Fibroblast of skin of right biceps (primary cell): Measurements from ENCODE around the gene MYO1H.
A peak's percentile ranks its signal among the peaks of the same experiment; 100 is the strongest.
"Not testable (repeated sequence)": the region's sequence is repeated elsewhere in the genome, so short reads cannot be mapped to it uniquely, and the experiment has no call there.

Experiments
- DNase-seq: peaks from one replicate; pipeline ENCODE4 v3.0.0-alpha.2; 2013

The MYO1H gene

GRCh38 chr12:109451400-109451799 is 103.7 kb downstream of the MYO1H start:
- DNase-seq, result no peak

- DNase-seq, result no peak
Observed at GRCh38 chr12:109452489-109452888, 104.8 kb downstream of the MYO1H start.

- peak; percentile 28 for DNase-seq
Observed at GRCh38 chr12:109455706-109456105, 108.0 kb downstream of the MYO1H start.

- DNase-seq, result peak; percentile 66
Observed at GRCh38 chr12:109458086-109458485, 110.4 kb downstream of the MYO1H start.

GRCh38 chr12:109458771-109459208 is 111.1 kb downstream of the MYO1H start:
- peak; percentile 49 for DNase-seq

- no peak for DNase-seq
Observed at GRCh38 chr12:109459247-109459646, 111.5 kb downstream of the MYO1H start.

GRCh38 chr12:109460538-109460937 is 112.8 kb downstream of the MYO1H start:
- DNase-seq, result no peak

GRCh38 chr12:109461049-109461845 is 113.5 kb downstream of the MYO1H start:
- peak; percentile 26 for DNase-seq

- peak; percentile 99 for DNase-seq
Observed at GRCh38 chr12:109461846-109462756, 114.4 kb downstream of the MYO1H start.

- DNase-seq, result peak; percentile 99
Observed at GRCh38 chr12:109462868-109463692, 115.4 kb downstream of the MYO1H start.

- DNase-seq, result peak; percentile 49
Observed at GRCh38 chr12:109463756-109464155, 116.1 kb downstream of the MYO1H start.

- DNase-seq, result peak; percentile 33
Observed at GRCh38 chr12:109464642-109465351, 117.1 kb downstream of the MYO1H start.

- DNase-seq, result no peak
Observed at GRCh38 chr12:109466305-109466704, 118.6 kb downstream of the MYO1H start.

- DNase-seq, result no peak
Observed at GRCh38 chr12:109466821-109467220, 119.1 kb downstream of the MYO1H start.

- DNase-seq, result no peak
Observed at GRCh38 chr12:109467978-109468676, 120.4 kb downstream of the MYO1H start.

GRCh38 chr12:109469517-109469916 is 121.8 kb downstream of the MYO1H start:
- DNase-seq, result no peak

- no peak for DNase-seq
Observed at GRCh38 chr12:109473006-109473405, 125.3 kb downstream of the MYO1H start.

GRCh38 chr12:109473526-109474270 is 126.0 kb downstream of the MYO1H start:
- not testable (repeated sequence) for DNase-seq

GRCh38 chr12:109475121-109475520 is 127.4 kb downstream of the MYO1H start:
- DNase-seq, result no peak

GRCh38 chr12:109475993-109476806 is 128.5 kb downstream of the MYO1H start:
- DNase-seq, result peak; percentile 26
